ENCODE results near the gene ATG16L1.

Gene ATG16L1

GRCh38 chr2:233218836-233219235 lies 32.6 kb upstream of the ATG16L1 start:
- TF ChIP-seq, protein P1, sequence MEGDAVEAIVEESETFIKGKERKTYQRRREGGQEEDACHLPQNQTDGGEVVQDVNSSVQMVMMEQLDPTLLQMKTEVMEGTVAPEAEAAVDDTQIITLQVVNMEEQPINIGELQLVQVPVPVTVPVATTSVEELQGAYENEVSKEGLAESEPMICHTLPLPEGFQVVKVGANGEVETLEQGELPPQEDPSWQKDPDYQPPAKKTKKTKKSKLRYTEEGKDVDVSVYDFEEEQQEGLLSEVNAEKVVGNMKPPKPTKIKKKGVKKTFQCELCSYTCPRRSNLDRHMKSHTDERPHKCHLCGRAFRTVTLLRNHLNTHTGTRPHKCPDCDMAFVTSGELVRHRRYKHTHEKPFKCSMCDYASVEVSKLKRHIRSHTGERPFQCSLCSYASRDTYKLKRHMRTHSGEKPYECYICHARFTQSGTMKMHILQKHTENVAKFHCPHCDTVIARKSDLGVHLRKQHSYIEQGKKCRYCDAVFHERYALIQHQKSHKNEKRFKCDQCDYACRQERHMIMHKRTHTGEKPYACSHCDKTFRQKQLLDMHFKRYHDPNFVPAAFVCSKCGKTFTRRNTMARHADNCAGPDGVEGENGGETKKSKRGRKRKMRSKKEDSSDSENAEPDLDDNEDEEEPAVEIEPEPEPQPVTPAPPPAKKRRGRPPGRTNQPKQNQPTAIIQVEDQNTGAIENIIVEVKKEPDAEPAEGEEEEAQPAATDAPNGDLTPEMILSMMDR (IDR thresholded peaks at IDR 0.05; ENCODE audit: low read depth, low read length, missing control alignments): no peak
- DNase-seq (ENCODE audit: low read depth): no peak
- H3K4me3 ChIP-seq (ENCODE audit: low read depth, low read length): no peak overlapping the region

GRCh38 chr2:233219848-233220247 lies 31.6 kb upstream of the ATG16L1 start:
- no peak for DNase-seq (ENCODE audit: low read depth)
- TF ChIP-seq, protein P1 (IDR thresholded peaks at IDR 0.05; ENCODE audit: low read depth, low read length, missing control alignments): no peak
- no peak overlapping the region for H3K4me3 ChIP-seq (ENCODE audit: low read depth, low read length)

DNA sequence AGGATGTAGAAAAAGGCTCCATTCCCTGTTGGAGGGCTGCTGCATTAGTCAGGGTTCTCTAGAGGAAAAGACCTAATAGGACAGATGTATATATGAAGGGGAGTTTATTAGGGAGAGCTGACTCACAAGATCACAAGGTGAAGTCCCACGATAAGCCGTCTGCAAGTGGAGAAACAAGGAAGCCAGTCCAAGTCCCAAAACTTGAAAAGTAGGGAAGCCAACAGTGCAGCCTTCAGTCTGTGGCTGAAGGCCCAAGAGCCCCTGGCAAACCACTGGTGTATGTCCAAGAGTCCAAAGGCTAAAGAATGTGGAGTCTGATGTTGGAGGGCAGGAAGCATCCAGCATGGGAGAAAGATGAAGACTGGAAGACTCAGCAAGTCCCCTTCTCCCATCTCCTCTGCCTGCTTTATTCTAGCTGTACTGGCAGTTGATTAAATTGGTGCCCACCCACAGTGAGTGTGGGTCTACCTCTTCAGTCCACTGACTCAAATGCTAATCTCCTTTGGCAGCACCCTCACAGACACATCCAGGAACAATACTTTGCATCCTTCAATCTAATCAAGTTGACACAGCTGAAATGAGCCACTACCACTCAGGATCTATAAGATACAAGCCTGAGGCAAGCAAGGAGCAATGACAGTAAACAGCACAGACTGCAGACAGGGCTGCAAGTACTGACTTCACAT lies 30.0 kb upstream of the ATG16L1 start:
- DNase-seq (ENCODE audit: low read depth): no peak
- TF ChIP-seq, protein P1 (IDR thresholded peaks at IDR 0.05; ENCODE audit: low read depth, low read length, missing control alignments): no peak
- H3K4me3 ChIP-seq (ENCODE audit: low read depth, low read length): no peak overlapping the region

DNA sequence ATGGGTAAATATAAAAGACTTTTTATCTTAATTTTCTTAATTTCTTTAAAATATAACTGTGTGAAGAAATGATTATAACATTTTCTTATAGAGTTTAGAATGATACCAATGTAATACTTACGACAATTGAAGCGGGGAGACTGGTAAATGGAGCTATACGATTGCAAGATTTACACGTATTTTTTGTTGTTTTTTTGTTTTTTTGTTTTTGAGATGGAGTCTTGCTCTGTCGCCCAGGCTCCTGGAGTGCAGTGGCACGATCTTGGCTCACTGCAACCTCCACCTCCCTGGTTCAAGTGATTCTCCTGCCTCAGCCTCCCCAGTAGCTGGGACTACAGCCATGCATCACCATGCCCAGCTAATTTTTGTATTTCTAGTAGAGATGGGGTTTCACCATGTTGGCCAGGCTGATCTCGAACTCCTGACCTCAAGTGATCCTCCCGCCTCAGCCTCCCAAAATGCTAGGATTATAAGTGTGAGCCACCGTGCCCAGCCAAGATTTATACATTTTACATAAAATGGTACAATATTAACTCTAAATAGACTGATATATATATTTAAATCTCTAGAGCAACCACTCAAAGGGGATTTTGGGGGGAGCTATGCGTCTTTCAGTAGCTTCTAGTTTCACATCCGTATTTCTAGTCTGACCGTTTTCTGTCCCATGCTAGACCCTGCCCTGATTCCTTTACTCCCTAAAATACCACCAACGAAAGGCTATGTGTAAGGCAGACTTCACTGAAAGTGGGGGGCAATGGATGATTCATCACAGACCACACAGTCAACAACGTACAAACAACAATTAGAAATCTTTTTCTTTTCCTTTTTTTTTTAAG lies 28.2 kb upstream of the ATG16L1 start:
- DNase-seq (ENCODE audit: low read depth): peak; percentile 67
- TF ChIP-seq, protein P1 (IDR thresholded peaks at IDR 0.05; ENCODE audit: low read depth, low read length, missing control alignments): no peak
- no peak overlapping the region for H3K4me3 ChIP-seq (ENCODE audit: low read depth, low read length)

DNA sequence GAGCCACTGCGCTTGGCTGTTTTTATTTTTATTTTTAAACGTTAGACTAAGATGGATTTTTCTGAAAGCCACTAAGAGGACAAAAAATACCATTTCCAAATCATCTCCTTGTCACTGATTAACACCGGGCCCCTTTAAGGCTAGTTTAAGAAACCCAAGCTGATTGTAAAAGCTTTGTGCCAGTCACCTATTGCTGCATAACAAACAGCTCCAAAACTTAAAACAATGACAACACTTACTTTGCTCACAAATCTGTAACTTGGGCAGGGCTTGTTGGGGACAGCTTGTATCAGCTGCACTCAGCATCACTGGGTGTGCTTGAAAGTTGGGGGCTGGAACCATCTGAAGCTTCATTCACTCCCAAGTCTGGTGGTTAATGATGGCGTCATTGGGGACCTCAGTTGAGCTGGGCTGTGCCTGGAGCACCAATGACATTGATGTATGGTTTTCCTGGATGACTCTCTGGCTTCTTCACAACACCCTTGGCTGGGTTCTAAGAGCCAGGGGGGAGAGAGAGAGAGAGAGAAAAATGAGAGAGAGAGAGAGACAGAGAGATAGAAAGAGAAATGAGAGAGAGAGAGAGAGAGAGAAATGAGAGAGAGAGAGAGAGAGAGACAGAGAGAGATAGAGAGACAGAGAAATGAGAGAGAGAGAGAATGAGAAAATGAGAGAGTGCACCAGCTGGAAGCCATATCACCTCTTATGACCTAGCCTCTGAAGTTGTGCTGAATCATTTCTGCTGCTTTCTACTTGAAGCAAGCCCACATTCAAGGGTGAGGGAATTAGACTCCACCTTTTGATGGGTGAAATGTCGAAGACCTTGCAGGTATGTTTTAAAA lies 26.0 kb upstream of the ATG16L1 start:
- H3K4me3 ChIP-seq (ENCODE audit: low read depth, low read length): no peak overlapping the region
- DNase-seq (ENCODE audit: low read depth): no peak
- TF ChIP-seq, protein P1 (IDR thresholded peaks at IDR 0.05; ENCODE audit: low read depth, low read length, missing control alignments): no peak

GRCh38 chr2:233226511-233227031 lies 24.9 kb upstream of the ATG16L1 start:
- TF ChIP-seq, protein P1 (IDR thresholded peaks at IDR 0.05; ENCODE audit: low read depth, low read length, missing control alignments): no peak
- no peak overlapping the region for H3K4me3 ChIP-seq (ENCODE audit: low read depth, low read length)
- DNase-seq (ENCODE audit: low read depth): no peak
